Gastroesophageal sphincter (tissue), 3 donors: ENCODE results near the gene SEL1L.

ENCODE experiments used
- CTCF ChIP-seq, 4 experiments: fragments of 200-600 bp in 2 of 4; fragments of 450-650 bp in 2 of 4; sonication (generic) in 1 of 4; IDR thresholded peaks; one replicate each; pipeline ENCODE4 v1.5.1; 2017 to 2019; ENCODE audit warnings: antibody characterized with exemption in 4 of 4, mild to moderate bottlenecking in 2 of 4, moderate library complexity in 2 of 4
- EP300 ChIP-seq: sonication (generic); formaldehyde crosslinking; IDR thresholded peaks from one replicate; pipeline ENCODE4 v1.6.1; 2017; ENCODE audit warnings: antibody characterized with exemption, mild to moderate bottlenecking

- TF ChIP-seq EP300 (no peak), CTCF (IDR thresholded peaks at IDR 0.05) (no peak)
Measured at GRCh38 chr14:81555051-81555450, 21.4 kb upstream of the SEL1L start.
